Natural killer cell (primary cell): ENCODE results near the gene EEA1. TPM values are rescaled to one million over a fixed set of nuclear protein-coding genes. Genes with fewer than 3 reads are reported as not detected.

Experiments used
- ATAC-seq, 3 donors: fragments of 150-1000 bp in 2 of 3; fragments of 200-7000 bp in 1 of 3; cut with Tn5 transposase; 1 replicate in 1 of 3; 2 replicates in 2 of 3; pipeline ENCODE4 v1.10.0; 2021; ENCODE audit warnings: mild to moderate bottlenecking in 2 of 3, moderate library complexity in 2 of 3
- DNase-seq, 2 donors: peaks; one replicate each; pipeline versions ENCODE4 v3.0.0 to v3.0.0-alpha.2; 2013 to 2021; ENCODE audit warnings: mixed read lengths in 1 of 2
- H3K27ac ChIP-seq: one replicate; pipeline ENCODE4 v1.5.1; 2013; ENCODE audit warnings: mild to moderate bottlenecking, low read length
- H3K27me3 ChIP-seq: one replicate; pipeline ENCODE4 v1.6.1; 2013; ENCODE audit warnings: low read length; ENCODE audit not compliant: control insufficient read depth, insufficient read depth
- H3K36me3 ChIP-seq: one replicate; pipeline ENCODE4 v1.6.1; 2013; ENCODE audit warnings: low read length; ENCODE audit not compliant: control insufficient read depth, insufficient read depth
- H3K4me1 ChIP-seq: one replicate; pipeline ENCODE4 v1.6.1; 2013; ENCODE audit warnings: low read length; ENCODE audit not compliant: control insufficient read depth, insufficient read depth
- H3K4me3 ChIP-seq: one replicate; pipeline ENCODE4 v1.5.1; 2013; ENCODE audit warnings: low read length
- H3K9me3 ChIP-seq: one replicate; pipeline ENCODE4 v1.6.1; 2013; ENCODE audit warnings: low read length; ENCODE audit not compliant: control insufficient read depth, insufficient read depth
- H3K27ac Mint-ChIP-seq, 2 donors: one replicate each; pipeline ENCODE4 v1.8.0; 2022; ENCODE audit warnings: mild to moderate bottlenecking in 2 of 2, mixed read lengths in 2 of 2, moderate library complexity in 1 of 2
- H3K27me3 Mint-ChIP-seq, 2 donors: one replicate each; pipeline ENCODE4 v1.8.0; 2022; ENCODE audit warnings: low read depth in 2 of 2, mixed read lengths in 2 of 2
- H3K36me3 Mint-ChIP-seq: one replicate; pipeline ENCODE4 v1.8.0; 2022; ENCODE audit warnings: mixed read lengths
- H3K4me1 Mint-ChIP-seq, 2 donors: one replicate each; pipeline ENCODE4 v1.8.0; 2022; ENCODE audit warnings: mixed read lengths in 2 of 2
- H3K4me3 Mint-ChIP-seq: one replicate; pipeline ENCODE4 v1.8.0; 2022; ENCODE audit warnings: mild to moderate bottlenecking, moderate library complexity, mixed read lengths
- H3K9me3 Mint-ChIP-seq, 2 donors: one replicate each; pipeline ENCODE4 v1.8.0; 2022; ENCODE audit warnings: mixed read lengths in 2 of 2
- CTCF ChIP-seq: fragments of 200-600 bp; IDR thresholded peaks from one replicate; pipeline ENCODE4 v1.8.0; 2022; ENCODE audit warnings: antibody characterized with exemption
- WGBS: methylation state at CpG from one replicate; pipeline ENCODE4 v1.1.7; 2013; ENCODE audit warnings: missing lambda C conversion rate; ENCODE audit not compliant: insufficient coverage; 5-methylcytosine and 5-hydroxymethylcytosine counted together
- intact Hi-C: fragments of 100-400 bp; cut with micrococcal nuclease; formaldehyde crosslinking; loops from one replicate; pipeline ENCODE4 v1.14.2; 2022
- total RNA-seq, 4 donors: library from RNA; stranded (reverse); fragments of 120-200 nt in 1 of 4; gene quantifications; one replicate each; pipeline versions ENCODE4 v1.2.3 to v1.2.4, GENCODE V29; 2013 to 2022

EEA1 gene
- total RNA-seq, 3 donors from 2014 or later (not counting 1 experiment from before 2014, with no cell fraction given) = 15.0 to 20.0 (median 15.0) TPM

GRCh38 chr12:92926549-92926948 lies 2.5 kb downstream of the EEA1 start:
- Histone ChIP-seq H3K9me3 (no peaks in the 10 kb centered on the region), H3K36me3 (no peaks in the 10 kb centered on the region), H3K4me1 (peaks cover 16% of the 10 kb centered on the region), H3K4me3 (no peak overlapping the region), H3K27ac (no peak overlapping the region), H3K27me3 (no peaks in the 10 kb centered on the region)
- ATAC-seq (no peak), DNase-seq (no peak)
- Mint-ChIP-seq H3K4me1 (peaks cover 40 to 43% of the 10 kb centered on the region in 2 donors), H3K4me3 (peak overlapping the region; percentile 4), H3K27me3 (no peaks in the 10 kb centered on the region), H3K36me3 (no peaks in the 10 kb centered on the region), H3K9me3 (no peaks in the 10 kb centered on the region), H3K27ac (peak overlapping the region; percentile 90)
- TF ChIP-seq CTCF = no peak
- intact Hi-C loops = loop anchor here (5.0 kb wide), 5 partner anchors 334 to 779 kb away; partner anchors contain the start of genes BTG1, NUDT4, SOCS2 and UBE2N
- 82% methylated on average over 4 of the region's 4 CpGs for WGBS

- Histone ChIP-seq H3K9me3 (no peaks in the 10 kb centered on the region), H3K27me3 (no peaks in the 10 kb centered on the region), H3K4me1 (peaks cover 3% of the 10 kb centered on the region), H3K4me3 (no peak overlapping the region), H3K36me3 (no peaks in the 10 kb centered on the region), H3K27ac (no peak overlapping the region)
- ATAC-seq = no peak
- 71% methylated on average over 1 of the region's 1 CpG for WGBS
- Mint-ChIP-seq H3K4me1 (peaks cover 18 to 22% of the 10 kb centered on the region in 2 donors), H3K9me3 (no peaks in the 10 kb centered on the region), H3K4me3 (no peak overlapping the region), H3K27ac (no peak overlapping the region), H3K27me3 (no peaks in the 10 kb centered on the region), H3K36me3 (no peaks in the 10 kb centered on the region)
- no peak for TF ChIP-seq CTCF
- DNase-seq = no peak
- intact Hi-C loops = no loop called here
Measured at GRCh38 chr12:92921877-92922276, 7.2 kb downstream of the EEA1 start.

GRCh38 chr12:92915365-92915764 lies 13.7 kb downstream of the EEA1 start:
- 93% methylated on average over 2 of the region's 2 CpGs for WGBS
- H3K27ac Mint-ChIP-seq = no peak overlapping the region
- no peaks in the 10 kb centered on the region for H3K36me3 Mint-ChIP-seq
- no peak for TF ChIP-seq CTCF
- Histone ChIP-seq H3K36me3 (no peaks in the 10 kb centered on the region), H3K27ac (no peak overlapping the region), H3K4me1 (no peaks in the 10 kb centered on the region), H3K4me3 (no peak overlapping the region), H3K9me3 (no peaks in the 10 kb centered on the region), H3K27me3 (no peaks in the 10 kb centered on the region)
- DNase-seq (no peak), ATAC-seq (no peak)
- peaks cover 10 to 24% of the 10 kb centered on the region in 2 donors for H3K4me1 Mint-ChIP-seq
- no peaks in the 10 kb centered on the region for H3K9me3 Mint-ChIP-seq
- H3K27me3 Mint-ChIP-seq = no peaks in the 10 kb centered on the region
- no peak overlapping the region for H3K4me3 Mint-ChIP-seq
- intact Hi-C loops = no loop called here

- H3K36me3 Mint-ChIP-seq = no peaks in the 10 kb centered on the region
- Histone ChIP-seq H3K4me1 (no peaks in the 10 kb centered on the region), H3K27me3 (no peaks in the 10 kb centered on the region), H3K36me3 (no peaks in the 10 kb centered on the region), H3K9me3 (no peaks in the 10 kb centered on the region), H3K27ac (no peak overlapping the region), H3K4me3 (no peak overlapping the region)
- H3K27me3 Mint-ChIP-seq = no peaks in the 10 kb centered on the region
- no peak overlapping the region for H3K4me3 Mint-ChIP-seq
- H3K4me1 Mint-ChIP-seq = peaks cover 10 to 24% of the 10 kb centered on the region in 2 donors
- DNase-seq (no peak), ATAC-seq (no peak)
- WGBS = 98% methylated on average over 3 of the region's 4 CpGs
- H3K9me3 Mint-ChIP-seq = no peaks in the 10 kb centered on the region
- no peak for TF ChIP-seq CTCF
- intact Hi-C loops = no loop called here
- H3K27ac Mint-ChIP-seq = peak overlapping the region in 1 of 2 donors; percentile 27
Measured at GRCh38 chr12:92914170-92914569, 14.9 kb downstream of the EEA1 start.
